Caki2 (cell line): ENCODE measurements around the gene ADGRG4. TPM values are rescaled to one million over a fixed set of nuclear protein-coding genes. Genes with fewer than 3 reads are reported as not detected.
A peak's percentile ranks its signal among the peaks of the same experiment; 100 is the strongest.

Experiments
- DNase-seq: peaks from one replicate; pipeline ENCODE4 v3.0.0-alpha.2; 2015; ENCODE audit warnings: low read depth
- in situ Hi-C: cut with HindIII; loops from 2 replicates; pipeline ENCODE4 v1.10.0; 2016; ENCODE audit warnings: low sequenced_read_pairs, low pct_unique_long_range_greater_than_20kb, mixed read lengths
- total RNA-seq: library from RNA; depleted of rRNA; stranded (reverse); fragments of >200 nt; shearing (Covaris generic); gene quantifications from 2 replicates; pipeline ENCODE4 v1.2.3, GENCODE V29; 2014; ENCODE audit warnings: low replicate concordance

The ADGRG4 gene
- total RNA-seq, 1 experiment from 2014 or later = not detected

GRCh38 chrX:136291824-136292223 is 8.9 kb upstream of the ADGRG4 start:
- in situ Hi-C loops = no loop called here
- no peak for DNase-seq

- in situ Hi-C loops = no loop called here
- no peak for DNase-seq
These were observed 8.1 kb upstream of the ADGRG4 start for GRCh38 chrX:136292656-136293055.

GRCh38 chrX:136295380-136295779 is 5.4 kb upstream of the ADGRG4 start:
- no peak for DNase-seq
- in situ Hi-C loops = no loop called here

GRCh38 chrX:136303041-136303440 is 2.3 kb downstream of the ADGRG4 start:
- in situ Hi-C loops = no loop called here
- no peak for DNase-seq

GRCh38 chrX:136304493-136304892 is 3.7 kb downstream of the ADGRG4 start:
- DNase-seq = no peak
- in situ Hi-C loops = no loop called here

GRCh38 chrX:136306182-136306581 is 5.4 kb downstream of the ADGRG4 start:
- in situ Hi-C loops = no loop called here
- no peak for DNase-seq

GRCh38 chrX:136307471-136307870 is 6.7 kb downstream of the ADGRG4 start:
- in situ Hi-C loops = no loop called here

GRCh38 chrX:136310411-136310810 is 9.6 kb downstream of the ADGRG4 start:
- peak; percentile 1 for DNase-seq
- in situ Hi-C loops = no loop called here

More at GRCh38 chrX:136307471-136307870, 6.7 kb downstream of the ADGRG4 start:
- no peak for DNase-seq

- DNase-seq = no peak
- in situ Hi-C loops = no loop called here
These were observed 17.4 kb downstream of the ADGRG4 start for GRCh38 chrX:136318156-136318555.

- in situ Hi-C loops = no loop called here
- DNase-seq = no peak
These were observed 18.3 kb downstream of the ADGRG4 start for GRCh38 chrX:136318895-136319597.

- DNase-seq = no peak
- in situ Hi-C loops = no loop called here
These were observed 18.8 kb downstream of the ADGRG4 start for GRCh38 chrX:136319600-136319999.

- no peak for DNase-seq
- in situ Hi-C loops = no loop called here
These were observed 20.8 kb downstream of the ADGRG4 start for GRCh38 chrX:136321532-136321931.

- DNase-seq = no peak
- in situ Hi-C loops = no loop called here
These were observed 21.3 kb downstream of the ADGRG4 start for GRCh38 chrX:136322064-136322463.

- in situ Hi-C loops = no loop called here
- no peak for DNase-seq
These were observed 24.6 kb downstream of the ADGRG4 start for GRCh38 chrX:136325377-136325776.

- no peak for DNase-seq
- in situ Hi-C loops = no loop called here
These were observed 28.2 kb downstream of the ADGRG4 start for GRCh38 chrX:136328933-136329332.

- no peak for DNase-seq
- in situ Hi-C loops = no loop called here
These were observed 35.9 kb downstream of the ADGRG4 start for GRCh38 chrX:136336623-136337022.

- in situ Hi-C loops = no loop called here
- DNase-seq = no peak
These were observed 38.9 kb downstream of the ADGRG4 start for GRCh38 chrX:136339702-136340101.

- in situ Hi-C loops = no loop called here
- no peak for DNase-seq
These were observed 43.6 kb downstream of the ADGRG4 start for GRCh38 chrX:136344320-136344719.

- in situ Hi-C loops = no loop called here
These were observed 45.7 kb downstream of the ADGRG4 start for GRCh38 chrX:136346506-136346905.

GRCh38 chrX:136347706-136348105 is 46.9 kb downstream of the ADGRG4 start:
- DNase-seq = no peak
- in situ Hi-C loops = no loop called here

More at GRCh38 chrX:136346506-136346905, 45.7 kb downstream of the ADGRG4 start:
- no peak for DNase-seq
